ENCODE measurements around the gene ZNF692.

DNA sequence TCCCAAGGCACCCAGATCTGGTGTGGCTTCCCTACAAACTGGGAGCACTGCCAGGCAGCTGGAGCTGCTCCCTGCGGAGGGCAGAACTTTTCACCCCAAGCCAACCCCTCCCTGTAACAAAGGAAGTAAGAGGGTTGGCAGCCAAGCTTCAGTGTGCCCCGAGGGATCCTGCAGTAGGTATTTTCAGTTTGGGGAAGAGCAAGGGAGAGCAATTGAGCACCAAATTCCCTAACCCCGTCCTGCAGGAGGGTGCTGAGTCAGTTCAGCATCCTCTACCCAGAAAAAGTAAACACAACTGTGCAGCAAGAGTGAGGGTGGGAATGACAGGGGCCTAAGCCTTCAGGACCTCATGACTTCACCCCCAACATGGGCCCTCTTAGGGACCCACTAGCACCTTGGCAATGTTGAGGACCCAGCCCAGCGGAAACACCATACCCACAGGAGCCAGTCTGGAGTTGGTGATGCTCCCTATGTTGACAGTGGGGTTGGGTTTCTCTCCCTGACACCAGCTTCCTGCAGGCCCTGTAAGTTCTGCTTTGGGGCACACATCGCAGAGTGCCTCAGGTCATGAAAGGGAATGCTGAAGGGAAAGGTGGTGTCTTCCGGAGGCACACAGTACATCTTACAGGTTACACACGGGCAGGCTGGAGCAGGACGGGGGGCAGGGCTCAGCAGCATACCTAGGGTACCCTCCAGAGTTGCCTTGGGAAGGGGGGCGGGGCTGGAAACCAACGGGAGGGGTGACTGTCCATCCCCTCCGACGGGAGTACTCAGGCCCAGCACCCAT is 48.0 kb downstream of the ZNF692 start:
- TF ChIP-seq GATA3 (IDR thresholded peaks at IDR 0.05; ENCODE audit: low read depth, low read length) (no peak), GATA2 (IDR thresholded peaks at IDR 0.05; ENCODE audit: low read depth, low read length) (no peak)

All from SH-SY5Y (cell line).